Cardiac muscle cell (in vitro differentiated cells and primary cell): Measurements from ENCODE around the gene AKAP8L. TPM values are rescaled to one million over a fixed set of nuclear protein-coding genes. Genes with fewer than 3 reads are reported as not detected.

ENCODE experiments used
- DNase-seq, 2 donors: peaks; one replicate each; pipeline versions ENCODE4 v3.0.0 to v3.0.0-alpha.2; 2010 to 2017; ENCODE audit warnings: low read depth in 1 of 2, low spot score in 1 of 2
- H3K27ac ChIP-seq: fragments of 200-600 bp; sonication (generic); 2 replicates; pipeline ENCODE4 v1.5.1; 2016
- H3K27me3 ChIP-seq: fragments of 200-600 bp; sonication (generic); 2 replicates; pipeline ENCODE4 v1.6.0; 2016; ENCODE audit warnings: control low read depth
- H3K36me3 ChIP-seq: fragments of 200-600 bp; sonication (generic); 2 replicates; pipeline ENCODE4 v1.5.1; 2016; ENCODE audit warnings: control low read depth
- H3K4me1 ChIP-seq: fragments of 200-600 bp; sonication (generic); 2 replicates; pipeline ENCODE4 v1.8.1; 2017; ENCODE audit warnings: low read depth, mild to moderate bottlenecking, mixed run types
- H3K4me3 ChIP-seq: fragments of 200-600 bp; sonication (generic); 2 replicates; pipeline ENCODE4 v1.5.1; 2016; ENCODE audit warnings: mild to moderate bottlenecking
- H3K9me3 ChIP-seq: fragments of 200-600 bp; sonication (generic); 2 replicates; pipeline ENCODE4 v1.5.1; 2017; ENCODE audit warnings: low read depth, mild to moderate bottlenecking, control low read depth
- CTCF ChIP-seq: IDR thresholded peaks from 2 replicates; pipeline ENCODE4 v1.5.1; 2012; ENCODE audit warnings: low read depth, mild to moderate bottlenecking, low read length
- polyA plus RNA-seq: library from polyadenylated mRNA; unstranded; fragments of >200 nt; fragmentation: Nextera tagmentation; extraction: Ambion mirVana; gene quantifications from 2 replicates; pipeline ENCODE4 v1.2.1, GENCODE V29; 2016
- total RNA-seq: library from RNA; depleted of rRNA; stranded (reverse); fragments of >200 nt; gene quantifications from 2 replicates; pipeline ENCODE4 v1.2.3, GENCODE V29; 2016

The AKAP8L gene
- total and polyA plus RNA-seq, 2 experiments from 2014 or later = 235 to 410 TPM

- no peak for TF ChIP-seq CTCF
- no peak overlapping the region for H3K27ac ChIP-seq
- no peaks in the 10 kb centered on the region for H3K36me3 ChIP-seq
- H3K9me3 ChIP-seq = no peaks in the 10 kb centered on the region
- no peak overlapping the region for H3K4me3 ChIP-seq
- no peak for DNase-seq
- H3K4me1 ChIP-seq = no peaks in the 10 kb centered on the region
- H3K27me3 ChIP-seq = peaks cover 43% of the 10 kb centered on the region
Observed at GRCh38 chr19:15463861-15464371, 45.1 kb upstream of the AKAP8L start.

GRCh38 chr19:15461694-15462093, 42.9 kb upstream of the AKAP8L start:
- Histone ChIP-seq H3K9me3 (no peaks in the 10 kb centered on the region), H3K4me3 (no peak overlapping the region), H3K36me3 (no peaks in the 10 kb centered on the region), H3K4me1 (no peaks in the 10 kb centered on the region), H3K27me3 (peaks cover 47% of the 10 kb centered on the region), H3K27ac (no peak overlapping the region)
- TF ChIP-seq CTCF = no peak
- DNase-seq = no peak

GRCh38 chr19:15457701-15458484, 39.1 kb upstream of the AKAP8L start:
- Histone ChIP-seq H3K27me3 (peaks cover 77% of the 10 kb centered on the region), H3K36me3 (no peaks in the 10 kb centered on the region), H3K9me3 (no peaks in the 10 kb centered on the region), H3K27ac (no peak overlapping the region), H3K4me1 (no peaks in the 10 kb centered on the region), H3K4me3 (no peak overlapping the region)
- no peak for TF ChIP-seq CTCF
- DNase-seq = no peak

- Histone ChIP-seq H3K9me3 (no peaks in the 10 kb centered on the region), H3K4me3 (peak overlapping the region; percentile 13), H3K36me3 (no peaks in the 10 kb centered on the region), H3K27ac (no peak overlapping the region), H3K4me1 (no peaks in the 10 kb centered on the region), H3K27me3 (peaks cover 77% of the 10 kb centered on the region)
- no peak for TF ChIP-seq CTCF
- peak in 1 of 2 donors; percentile 14 for DNase-seq
Observed at GRCh38 chr19:15456871-15457700, 38.3 kb upstream of the AKAP8L start.

GRCh38 chr19:15456441-15456840, 37.7 kb upstream of the AKAP8L start:
- Histone ChIP-seq H3K4me3 (no peak overlapping the region), H3K9me3 (no peaks in the 10 kb centered on the region), H3K36me3 (no peaks in the 10 kb centered on the region), H3K27me3 (peaks cover 77% of the 10 kb centered on the region), H3K4me1 (no peaks in the 10 kb centered on the region), H3K27ac (no peak overlapping the region)
- TF ChIP-seq CTCF = no peak
- DNase-seq = no peak
